Ishikawa (cell line): ENCODE results near the gene COL27A1.

Experiments used
- CREB1 ChIP-seq: IDR thresholded peaks from 2 replicates; pipeline ENCODE4 v1.6.1; 2012; ENCODE audit warnings: low read depth
- EP300 ChIP-seq: IDR thresholded peaks from 2 replicates; pipeline ENCODE4 v1.6.1; 2012; ENCODE audit warnings: borderline replicate concordance
- FOXM1 ChIP-seq: IDR thresholded peaks from 2 replicates; pipeline ENCODE4 v1.6.1; 2012; ENCODE audit warnings: low read depth, borderline replicate concordance
- RAD21 ChIP-seq: IDR thresholded peaks from 2 replicates; pipeline ENCODE4 v1.6.1; 2012; ENCODE audit warnings: low read depth
- REST ChIP-seq: IDR thresholded peaks from 2 replicates; pipeline ENCODE4 v1.6.1; 2012; ENCODE audit warnings: low read depth, mild to moderate bottlenecking
- TAF1 ChIP-seq: IDR thresholded peaks from 2 replicates; pipeline ENCODE4 v1.6.1; 2012; ENCODE audit warnings: low read depth, mild to moderate bottlenecking
- TEAD4 ChIP-seq: IDR thresholded peaks from 2 replicates; pipeline ENCODE4 v1.6.1; 2012
- YY1 ChIP-seq: IDR thresholded peaks from 2 replicates; pipeline ENCODE4 v1.6.1; 2012; ENCODE audit warnings: low read depth
- ZBTB7A ChIP-seq: IDR thresholded peaks from 2 replicates; pipeline ENCODE4 v1.6.1; 2012; ENCODE audit warnings: low read depth
- TF ChIP-seq, protein P1 (sequence below): IDR thresholded peaks from 2 replicates; pipeline ENCODE4 v1.6.1; 2012

DNA sequence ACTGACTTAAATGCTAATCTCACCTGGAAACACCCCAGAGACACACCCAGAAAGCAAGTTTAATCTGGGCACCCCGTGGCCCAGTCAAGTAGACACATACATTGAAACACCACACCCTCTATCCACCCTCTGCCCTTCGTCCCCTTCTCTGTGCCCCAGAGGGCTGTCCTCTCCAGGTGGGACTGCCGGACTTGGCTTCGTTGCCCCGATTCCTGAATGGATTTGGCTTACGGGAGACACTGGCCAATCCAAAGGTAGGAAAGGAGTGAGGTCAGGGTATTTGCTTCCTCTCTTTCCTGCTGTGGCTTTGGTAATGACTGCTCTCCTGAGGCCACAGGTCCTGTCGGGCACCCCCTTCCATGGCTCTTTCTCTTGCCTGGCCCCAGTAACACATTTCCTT, 25.2 kb upstream of the COL27A1 start:
- TF ChIP-seq RAD21, result no peak
- TF ChIP-seq REST, result no peak
- TF ChIP-seq, protein P1, sequence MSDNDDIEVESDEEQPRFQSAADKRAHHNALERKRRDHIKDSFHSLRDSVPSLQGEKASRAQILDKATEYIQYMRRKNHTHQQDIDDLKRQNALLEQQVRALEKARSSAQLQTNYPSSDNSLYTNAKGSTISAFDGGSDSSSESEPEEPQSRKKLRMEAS, result no peak
- no peak for TF ChIP-seq FOXM1
- TF ChIP-seq ZBTB7A, result no peak
- no peak for TF ChIP-seq EP300
- no peak for TF ChIP-seq CREB1
- no peak for TF ChIP-seq TEAD4
- TF ChIP-seq TAF1, result no peak
- no peak for TF ChIP-seq YY1
